GM12878 (cell line): ENCODE data around the gene FFAR1. TPM values are rescaled to one million over a fixed set of nuclear protein-coding genes. Genes with fewer than 3 reads are reported as not detected.

Experiments
- BACH1 ChIP-seq: fragments of 450-650 bp; IDR thresholded peaks from 2 replicates; pipeline ENCODE4 v1.6.1; 2017; ENCODE audit warnings: mild to moderate bottlenecking, borderline replicate concordance
- E2F8 ChIP-seq: fragments of 450-650 bp; IDR thresholded peaks from 2 replicates; pipeline ENCODE4 v1.6.1; 2018; ENCODE audit warnings: mild to moderate bottlenecking, low read depth, moderate library complexity; ENCODE audit not compliant: partially characterized antibody
- GATAD2B ChIP-seq: fragments of 450-650 bp; conservative IDR thresholded peaks from 2 replicates; pipeline ENCODE4 v1.6.1; 2017; ENCODE audit warnings: low read depth, mild to moderate bottlenecking, moderate library complexity
- IRF4 ChIP-seq: IDR thresholded peaks from 2 replicates; pipeline ENCODE4 v1.6.1; 2011; ENCODE audit warnings: low read depth, low read length
- JUNB ChIP-seq: IDR thresholded peaks from 2 replicates; pipeline ENCODE4 v1.6.1; 2016; ENCODE audit warnings: antibody characterized with exemption, mild to moderate bottlenecking
- LARP7 ChIP-seq: fragments of 450-650 bp; IDR thresholded peaks from 2 replicates; pipeline ENCODE4 v1.6.1; 2017; ENCODE audit warnings: mild to moderate bottlenecking
- MTA3 ChIP-seq: IDR thresholded peaks from 2 replicates; pipeline ENCODE4 v1.6.1; 2012; ENCODE audit warnings: low read length, inconsistent platforms, borderline replicate concordance
- NFIC ChIP-seq: IDR thresholded peaks from 2 replicates; pipeline ENCODE4 v1.6.1; 2012; ENCODE audit warnings: low read depth, mild to moderate bottlenecking, inconsistent platforms, low read length, moderate library complexity
- POLR2A ChIP-seq: IDR thresholded peaks from 2 replicates; pipeline ENCODE4 v1.6.1; 2011; ENCODE audit warnings: low read depth, mild to moderate bottlenecking, low read length
- RUNX3 ChIP-seq: IDR thresholded peaks from 2 replicates; pipeline ENCODE4 v1.6.1; 2012; ENCODE audit warnings: low read length, inconsistent platforms
- SMARCA5 ChIP-seq: fragments of 450-650 bp; IDR thresholded peaks from 2 replicates; pipeline ENCODE4 v1.6.1; 2017; ENCODE audit warnings: mild to moderate bottlenecking
- TAF1 ChIP-seq: IDR thresholded peaks from 2 replicates; pipeline ENCODE4 v1.6.1; 2011; ENCODE audit warnings: mild to moderate bottlenecking, low read depth, low read length, borderline replicate concordance
- ZBED1 ChIP-seq: IDR thresholded peaks from 2 replicates; pipeline ENCODE4 v1.6.1; 2016; ENCODE audit warnings: borderline replicate concordance
- polyA plus RNA-seq, 11 experiments: library from polyadenylated mRNA; depleted of rRNA in 4 of 11; unstranded in 6 of 11; stranded (reverse) in 5 of 11; fragments of >200 nt; fragmentation: Nextera tagmentation in 4 of 11; fragmentation: Illumina TruSeq in 1 of 11; extraction: Ambion mirVana in 4 of 11; extraction: Trizol in 1 of 11; gene quantifications; 1 replicate in 1 of 11; 2 replicates in 10 of 11; pipeline versions ENCODE4 v1.2.1 to v1.2.3, GENCODE V29; 2011 to 2016; ENCODE audit warnings: inconsistent platforms in 2 of 11, missing spikeins in 2 of 11, low read depth in 1 of 11
- total RNA-seq, 4 experiments: library from RNA; depleted of rRNA in 3 of 4; stranded (reverse); fragments of >200 nt in 3 of 4; fragmentation: Illumina TruSeq in 1 of 4; extraction: Trizol in 1 of 4; gene quantifications; 2 replicates each; pipeline versions ENCODE4 v1.2.1 to v1.2.3, GENCODE V29; 2013 to 2021
- TF ChIP-seq, protein P1 (sequence below): fragments of 450-650 bp; IDR thresholded peaks from 2 replicates; pipeline ENCODE4 v1.6.1; 2018; ENCODE audit warnings: borderline replicate concordance, mild to moderate bottlenecking; ENCODE audit not compliant: partially characterized antibody
- TF ChIP-seq, protein P2 (sequence below): fragments of 450-650 bp; IDR thresholded peaks from 2 replicates; pipeline ENCODE4 v1.6.1; 2017; ENCODE audit warnings: mild to moderate bottlenecking, low read depth, inconsistent platforms; ENCODE audit not compliant: poor library complexity, severe bottlenecking

The FFAR1 gene
- total and polyA plus RNA-seq, 10 of the 15 experiments (the other 5 are each of a cell fraction or from before 2014, with no cell fraction given): 0.05 to 0.62 (median 0.14) TPM; not detected in 2

DNA sequence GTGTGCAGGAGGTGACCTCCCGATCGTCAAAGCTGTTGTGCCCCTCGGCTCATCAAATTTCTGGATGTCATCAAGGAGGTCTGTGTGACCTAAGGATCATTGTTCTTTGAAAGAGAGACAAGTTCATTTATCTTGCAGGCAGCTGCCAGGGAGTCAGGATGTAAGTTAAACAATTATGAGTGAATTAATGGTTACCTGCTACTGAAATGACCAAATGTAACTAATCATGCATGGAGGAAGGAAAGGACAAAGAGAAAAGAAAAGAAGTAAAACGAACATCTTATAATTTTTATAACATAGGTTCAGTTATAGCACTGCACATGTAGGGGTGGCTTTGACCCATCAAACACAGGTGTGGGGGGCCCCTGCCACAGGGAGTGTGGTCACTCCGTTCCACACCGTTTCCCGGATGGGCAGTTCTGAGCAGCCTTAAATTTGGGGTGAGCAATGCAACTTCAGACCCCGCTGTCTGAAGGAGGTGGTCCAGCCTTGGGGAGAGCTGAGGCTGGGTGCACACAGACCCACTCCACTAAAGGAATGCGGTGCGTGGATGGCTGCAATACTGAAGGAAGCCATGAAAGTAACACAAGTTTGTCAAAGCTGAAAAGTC lies 13.5 kb upstream of the FFAR1 start (continued):
- TF ChIP-seq, protein P1, sequence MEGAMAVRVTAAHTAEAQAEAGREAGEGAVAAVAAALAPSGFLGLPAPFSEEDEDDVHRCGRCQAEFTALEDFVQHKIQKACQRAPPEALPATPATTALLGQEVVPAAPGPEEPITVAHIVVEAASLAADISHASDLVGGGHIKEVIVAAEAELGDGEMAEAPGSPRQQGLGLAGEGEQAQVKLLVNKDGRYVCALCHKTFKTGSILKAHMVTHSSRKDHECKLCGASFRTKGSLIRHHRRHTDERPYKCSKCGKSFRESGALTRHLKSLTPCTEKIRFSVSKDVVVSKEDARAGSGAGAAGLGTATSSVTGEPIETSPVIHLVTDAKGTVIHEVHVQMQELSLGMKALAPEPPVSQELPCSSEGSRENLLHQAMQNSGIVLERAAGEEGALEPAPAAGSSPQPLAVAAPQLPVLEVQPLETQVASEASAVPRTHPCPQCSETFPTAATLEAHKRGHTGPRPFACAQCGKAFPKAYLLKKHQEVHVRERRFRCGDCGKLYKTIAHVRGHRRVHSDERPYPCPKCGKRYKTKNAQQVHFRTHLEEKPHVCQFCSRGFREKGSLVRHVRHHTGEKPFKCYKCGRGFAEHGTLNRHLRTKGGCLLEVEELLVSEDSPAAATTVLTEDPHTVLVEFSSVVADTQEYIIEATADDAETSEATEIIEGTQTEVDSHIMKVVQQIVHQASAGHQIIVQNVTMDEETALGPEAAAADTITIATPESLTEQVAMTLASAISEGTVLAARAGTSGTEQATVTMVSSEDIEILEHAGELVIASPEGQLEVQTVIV: no peak
- TF ChIP-seq ZBED1 (0 out of 2 replicates have a peak, but pooled peaks have one; percentile 20), POLR2A (peak; percentile 65), GATAD2B (0 out of 2 replicates have a peak, but pooled peaks have one; percentile 6), MTA3 (no peak; the same call in 1 of the 2 replicates), SMARCA5 (peak; percentile 39; the same call in 1 of the 2 replicates), JUNB (peak; percentile 59), LARP7 (peak; percentile 76), E2F8 (no peak), NFIC (peak; percentile 51; the same call in 1 of the 2 replicates), BACH1 (peak; percentile 32; the same call in 1 of the 2 replicates), TAF1 (0 out of 2 replicates have a peak, but pooled peaks have one; percentile 10), IRF4 (peak; percentile 18; the same call in 1 of the 2 replicates), RUNX3 (peak; percentile 45)
- TF ChIP-seq, protein P2, sequence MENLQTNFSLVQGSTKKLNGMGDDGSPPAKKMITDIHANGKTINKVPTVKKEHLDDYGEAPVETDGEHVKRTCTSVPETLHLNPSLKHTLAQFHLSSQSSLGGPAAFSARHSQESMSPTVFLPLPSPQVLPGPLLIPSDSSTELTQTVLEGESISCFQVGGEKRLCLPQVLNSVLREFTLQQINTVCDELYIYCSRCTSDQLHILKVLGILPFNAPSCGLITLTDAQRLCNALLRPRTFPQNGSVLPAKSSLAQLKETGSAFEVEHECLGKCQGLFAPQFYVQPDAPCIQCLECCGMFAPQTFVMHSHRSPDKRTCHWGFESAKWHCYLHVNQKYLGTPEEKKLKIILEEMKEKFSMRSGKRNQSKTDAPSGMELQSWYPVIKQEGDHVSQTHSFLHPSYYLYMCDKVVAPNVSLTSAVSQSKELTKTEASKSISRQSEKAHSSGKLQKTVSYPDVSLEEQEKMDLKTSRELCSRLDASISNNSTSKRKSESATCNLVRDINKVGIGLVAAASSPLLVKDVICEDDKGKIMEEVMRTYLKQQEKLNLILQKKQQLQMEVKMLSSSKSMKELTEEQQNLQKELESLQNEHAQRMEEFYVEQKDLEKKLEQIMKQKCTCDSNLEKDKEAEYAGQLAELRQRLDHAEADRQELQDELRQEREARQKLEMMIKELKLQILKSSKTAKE: no peak
